Panc1 (cell line): ENCODE data around the gene TRIO. TPM values are rescaled to one million over a fixed set of nuclear protein-coding genes. Genes with fewer than 3 reads are reported as not detected.

Experiments used
- ATAC-seq: fragments of 200-7000 bp; cut with Tn5 transposase; 2 replicates; pipeline ENCODE4 v1.9.1; 2020; ENCODE audit warnings: mild to moderate bottlenecking, moderate library complexity
- BruUV-seq: library from RNA; stranded (reverse); fragments of 400-500 nt; replicated peaks from 2 replicates; lab custom pipeline; 2021; lab: Mats Ljungman, UMichigan
- CTCF ChIA-PET: fragments of 300-600 bp; sonication (Branson Sonifier 250); formaldehyde crosslinking; loops from one replicate; lab custom pipeline; 2022; ENCODE audit warnings: antibody characterized with exemption; lab: Charles Lee
- POLR2A ChIA-PET: fragments of 300-600 bp; sonication (Branson Sonifier 250); formaldehyde crosslinking; loops from one replicate; lab custom pipeline; 2022; ENCODE audit warnings: antibody characterized with exemption; lab: Charles Lee
- DNase-seq: peaks from one replicate; pipeline ENCODE4 v3.0.0-alpha.2; 2010; ENCODE audit warnings: low read depth, low spot score
- H3K27ac ChIP-seq: 2 replicates; pipeline ENCODE4 v1.5.1; 2011; ENCODE audit warnings: mild to moderate bottlenecking, low read length, inconsistent platforms
- H3K27me3 ChIP-seq: fragments of 200-500 bp; sonication (Bioruptor generic); 2 replicates; pipeline ENCODE4 v1.6.0; 2014; ENCODE audit warnings: low read length, inconsistent platforms; ENCODE audit not compliant: control insufficient read depth, insufficient read depth
- H3K36me3 ChIP-seq: fragments of 200-500 bp; sonication (Bioruptor generic); 2 replicates; pipeline ENCODE4 v1.5.1; 2014; ENCODE audit warnings: inconsistent platforms, mild to moderate bottlenecking, low read length, moderate library complexity; ENCODE audit not compliant: control insufficient read depth, insufficient read depth
- H3K4me1 ChIP-seq: 2 replicates; pipeline ENCODE4 v1.5.1; 2011; ENCODE audit warnings: inconsistent platforms, mild to moderate bottlenecking, low read length, moderate library complexity; ENCODE audit not compliant: control insufficient read depth, insufficient read depth
- H3K4me3 ChIP-seq, 2 experiments: 2 replicates each; pipeline ENCODE4 v1.5.1; 2011 to 2012; ENCODE audit warnings: low read depth in 2 of 2, low read length in 2 of 2, mild to moderate bottlenecking in 2 of 2, inconsistent platforms in 1 of 2, moderate library complexity in 1 of 2
- H3K9me3 ChIP-seq: fragments of 200-500 bp; sonication (Bioruptor generic); 2 replicates; pipeline ENCODE4 v1.5.1; 2014; ENCODE audit warnings: low read depth, mild to moderate bottlenecking, inconsistent platforms, low read length, moderate library complexity; ENCODE audit not compliant: control insufficient read depth, insufficient read depth
- POLR2AphosphoS5 ChIP-seq: IDR thresholded peaks from 2 replicates; pipeline ENCODE4 v1.6.1; 2012; ENCODE audit warnings: mild to moderate bottlenecking, low read depth, low read length, moderate library complexity
- SIN3A ChIP-seq: IDR thresholded peaks from 2 replicates; pipeline ENCODE4 v1.6.1; 2012; ENCODE audit warnings: low read depth, mild to moderate bottlenecking, low read length, moderate library complexity, borderline replicate concordance; ENCODE audit not compliant: insufficient read depth
- TCF7L2 ChIP-seq: IDR thresholded peaks from 2 replicates; pipeline ENCODE4 v1.6.1; 2011; ENCODE audit warnings: mild to moderate bottlenecking, low read depth, low read length, inconsistent platforms
- in situ Hi-C: cut with HindIII; loops from 2 replicates; pipeline ENCODE4 v1.10.0; 2016; ENCODE audit warnings: low sequenced_read_pairs, low pct_unique_long_range_greater_than_20kb
- intact Hi-C: fragments of 100-400 bp; cut with micrococcal nuclease; formaldehyde crosslinking; loops from one replicate; pipeline ENCODE4 v1.10.0; 2022; ENCODE audit not compliant: unreplicated experiment
- total RNA-seq: library from RNA; stranded (reverse); gene quantifications from one replicate; pipeline ENCODE4 v1.2.1, GENCODE V29; 2021; ENCODE audit not compliant: unreplicated experiment
- TF ChIP-seq, protein P1 (sequence below): fragments of 450-650 bp; IDR thresholded peaks from 2 replicates; pipeline ENCODE4 v1.5.1; 2017; ENCODE audit warnings: mild to moderate bottlenecking
- TF ChIP-seq, protein P2 (sequence below), 2 experiments: IDR thresholded peaks; 2 replicates each; pipeline ENCODE4 v1.6.1; 2011 to 2012; ENCODE audit warnings: low read depth in 2 of 2, control low read depth in 1 of 2, low read length in 1 of 2, mild to moderate bottlenecking in 1 of 2, moderate library complexity in 1 of 2; ENCODE audit not compliant: insufficient read depth in 1 of 2

The TRIO gene
- total RNA-seq, 1 experiment from 2014 or later: 349 TPM

DNA sequence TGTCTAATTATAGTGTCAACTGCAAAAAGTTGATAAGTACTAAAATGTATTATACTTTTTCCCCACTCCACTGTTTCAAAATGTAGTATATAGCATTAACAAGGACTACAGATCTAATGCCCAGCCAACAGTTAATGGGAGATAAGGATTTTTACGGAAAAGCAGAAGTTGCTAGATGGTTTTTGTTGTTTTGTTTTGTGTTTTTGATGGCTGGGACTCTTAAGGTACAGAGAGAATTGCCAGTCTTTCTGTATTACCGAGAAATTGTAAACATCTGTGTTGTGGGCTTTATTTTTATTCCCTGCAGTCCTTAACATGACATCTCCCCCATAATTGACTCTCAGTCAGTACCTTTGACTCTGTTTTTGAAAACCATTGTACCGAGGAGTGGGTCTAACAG lies 44.0 kb downstream of the TRIO start:
- TF ChIP-seq, protein P1, sequence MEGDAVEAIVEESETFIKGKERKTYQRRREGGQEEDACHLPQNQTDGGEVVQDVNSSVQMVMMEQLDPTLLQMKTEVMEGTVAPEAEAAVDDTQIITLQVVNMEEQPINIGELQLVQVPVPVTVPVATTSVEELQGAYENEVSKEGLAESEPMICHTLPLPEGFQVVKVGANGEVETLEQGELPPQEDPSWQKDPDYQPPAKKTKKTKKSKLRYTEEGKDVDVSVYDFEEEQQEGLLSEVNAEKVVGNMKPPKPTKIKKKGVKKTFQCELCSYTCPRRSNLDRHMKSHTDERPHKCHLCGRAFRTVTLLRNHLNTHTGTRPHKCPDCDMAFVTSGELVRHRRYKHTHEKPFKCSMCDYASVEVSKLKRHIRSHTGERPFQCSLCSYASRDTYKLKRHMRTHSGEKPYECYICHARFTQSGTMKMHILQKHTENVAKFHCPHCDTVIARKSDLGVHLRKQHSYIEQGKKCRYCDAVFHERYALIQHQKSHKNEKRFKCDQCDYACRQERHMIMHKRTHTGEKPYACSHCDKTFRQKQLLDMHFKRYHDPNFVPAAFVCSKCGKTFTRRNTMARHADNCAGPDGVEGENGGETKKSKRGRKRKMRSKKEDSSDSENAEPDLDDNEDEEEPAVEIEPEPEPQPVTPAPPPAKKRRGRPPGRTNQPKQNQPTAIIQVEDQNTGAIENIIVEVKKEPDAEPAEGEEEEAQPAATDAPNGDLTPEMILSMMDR: no peak
- TF ChIP-seq TCF7L2: no peak
- TF ChIP-seq, protein P2, sequence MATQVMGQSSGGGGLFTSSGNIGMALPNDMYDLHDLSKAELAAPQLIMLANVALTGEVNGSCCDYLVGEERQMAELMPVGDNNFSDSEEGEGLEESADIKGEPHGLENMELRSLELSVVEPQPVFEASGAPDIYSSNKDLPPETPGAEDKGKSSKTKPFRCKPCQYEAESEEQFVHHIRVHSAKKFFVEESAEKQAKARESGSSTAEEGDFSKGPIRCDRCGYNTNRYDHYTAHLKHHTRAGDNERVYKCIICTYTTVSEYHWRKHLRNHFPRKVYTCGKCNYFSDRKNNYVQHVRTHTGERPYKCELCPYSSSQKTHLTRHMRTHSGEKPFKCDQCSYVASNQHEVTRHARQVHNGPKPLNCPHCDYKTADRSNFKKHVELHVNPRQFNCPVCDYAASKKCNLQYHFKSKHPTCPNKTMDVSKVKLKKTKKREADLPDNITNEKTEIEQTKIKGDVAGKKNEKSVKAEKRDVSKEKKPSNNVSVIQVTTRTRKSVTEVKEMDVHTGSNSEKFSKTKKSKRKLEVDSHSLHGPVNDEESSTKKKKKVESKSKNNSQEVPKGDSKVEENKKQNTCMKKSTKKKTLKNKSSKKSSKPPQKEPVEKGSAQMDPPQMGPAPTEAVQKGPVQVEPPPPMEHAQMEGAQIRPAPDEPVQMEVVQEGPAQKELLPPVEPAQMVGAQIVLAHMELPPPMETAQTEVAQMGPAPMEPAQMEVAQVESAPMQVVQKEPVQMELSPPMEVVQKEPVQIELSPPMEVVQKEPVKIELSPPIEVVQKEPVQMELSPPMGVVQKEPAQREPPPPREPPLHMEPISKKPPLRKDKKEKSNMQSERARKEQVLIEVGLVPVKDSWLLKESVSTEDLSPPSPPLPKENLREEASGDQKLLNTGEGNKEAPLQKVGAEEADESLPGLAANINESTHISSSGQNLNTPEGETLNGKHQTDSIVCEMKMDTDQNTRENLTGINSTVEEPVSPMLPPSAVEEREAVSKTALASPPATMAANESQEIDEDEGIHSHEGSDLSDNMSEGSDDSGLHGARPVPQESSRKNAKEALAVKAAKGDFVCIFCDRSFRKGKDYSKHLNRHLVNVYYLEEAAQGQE (IDR thresholded peaks at IDR 0.05; ENCODE audit: insufficient read depth in 1 of 2, low read depth in 2 of 2, low read length in 1 of 2): no peak
- no peak for TF ChIP-seq SIN3A
- Histone ChIP-seq H3K4me3 (peak overlapping the region in 1 of 2 experiments; percentile 7; a peak in 2 of 4 replicates), H3K36me3 (no peaks in the 10 kb centered on the region; the same call in 1 of the 2 replicates), H3K27ac (peak overlapping the region; percentile 99), H3K27me3 (no peaks in the 10 kb centered on the region), H3K9me3 (no peaks in the 10 kb centered on the region), H3K4me1 (peaks cover 99% of the 10 kb centered on the region)
- DNase-seq: no peak
- in situ Hi-C loops (no loop called here), intact Hi-C loops (loop anchor here (5.0 kb wide), 1 partner anchor 675 kb away; no protein-coding TSS in a partner anchor)
- TSS peak; percentile 1 for BruUV-seq
- POLR2A ChIA-PET: no interaction called here
- no peak for ATAC-seq
- CTCF ChIA-PET: no interaction called here

- in situ Hi-C loops: no loop called here
- H3K4me3 ChIP-seq: peak overlapping the region; percentile 7 to 19; a peak in 2 of 4 replicates
- no peak for ATAC-seq
- POLR2A ChIA-PET: no interaction called here
- H3K4me1 ChIP-seq: peaks cover 99% of the 10 kb centered on the region
- no TSS peak for BruUV-seq
- H3K9me3 ChIP-seq: no peaks in the 10 kb centered on the region
- CTCF ChIA-PET: no interaction called here
- no peaks in the 10 kb centered on the region; the same call in 1 of the 2 replicates for H3K36me3 ChIP-seq
- H3K27ac ChIP-seq: peak overlapping the region; percentile 99
- TF ChIP-seq POLR2AphosphoS5: no peak
- intact Hi-C loops: loop anchor here (5.0 kb wide), 1 partner anchor 675 kb away; no protein-coding TSS in a partner anchor
- no peaks in the 10 kb centered on the region for H3K27me3 ChIP-seq
- no peak for DNase-seq
Measured at GRCh38 chr5:14187660-14188059, 44.5 kb downstream of the TRIO start.

- Histone ChIP-seq H3K4me3 (no peak overlapping the region), H3K9me3 (no peaks in the 10 kb centered on the region), H3K27me3 (no peaks in the 10 kb centered on the region), H3K4me1 (peaks cover 99% of the 10 kb centered on the region), H3K36me3 (no peaks in the 10 kb centered on the region), H3K27ac (peak overlapping the region; percentile 99)
- DNase-seq (no peak), ATAC-seq (no peak)
- ChIA-PET POLR2A (interaction anchor here (0.8 kb wide), 1 partner anchor 178 kb away, joined by 3 read pairs; no protein-coding TSS in a partner anchor), CTCF (no interaction called here)
- BruUV-seq: no TSS peak
- intact Hi-C loops: loop anchor here (5.0 kb wide), 1 partner anchor 674 kb away; no protein-coding TSS in a partner anchor
- TF ChIP-seq TCF7L2 (no peak), SIN3A (no peak), POLR2AphosphoS5 (no peak)
- TF ChIP-seq, protein P1: no peak
- TF ChIP-seq, protein P2 (IDR thresholded peaks at IDR 0.05; ENCODE audit: insufficient read depth in 1 of 2, low read depth in 2 of 2, low read length in 1 of 2): no peak
- in situ Hi-C loops: no loop called here
Measured at GRCh38 chr5:14188778-14189177, 45.6 kb downstream of the TRIO start.
